Tibial nerve (tissue), 4 donors: ENCODE data around the gene ZBTB22.
A peak's percentile ranks its signal among the peaks of the same experiment; 100 is the strongest.

ENCODE experiments used
- EP300 ChIP-seq, 2 donors: sonication (generic); formaldehyde crosslinking; IDR thresholded peaks; one replicate each; pipeline ENCODE4 v1.6.1; 2017; ENCODE audit warnings: antibody characterized with exemption in 2 of 2, mild to moderate bottlenecking in 1 of 2
- POLR2A ChIP-seq, 2 donors: fragments of 450-650 bp; IDR thresholded peaks; one replicate each; pipeline ENCODE4 v1.6.1; 2017; ENCODE audit warnings: antibody characterized with exemption in 2 of 2, mild to moderate bottlenecking in 2 of 2, moderate library complexity in 2 of 2
- TF ChIP-seq, protein P1 (sequence below), 5 experiments: fragments of 200-600 bp in 3 of 5; fragments of 450-650 bp in 2 of 5; sonication (generic) in 3 of 5; IDR thresholded peaks; one replicate each; pipeline ENCODE4 v1.5.1; 2016 to 2019; ENCODE audit warnings: antibody characterized with exemption in 5 of 5, mild to moderate bottlenecking in 3 of 5, moderate library complexity in 2 of 5

DNA sequence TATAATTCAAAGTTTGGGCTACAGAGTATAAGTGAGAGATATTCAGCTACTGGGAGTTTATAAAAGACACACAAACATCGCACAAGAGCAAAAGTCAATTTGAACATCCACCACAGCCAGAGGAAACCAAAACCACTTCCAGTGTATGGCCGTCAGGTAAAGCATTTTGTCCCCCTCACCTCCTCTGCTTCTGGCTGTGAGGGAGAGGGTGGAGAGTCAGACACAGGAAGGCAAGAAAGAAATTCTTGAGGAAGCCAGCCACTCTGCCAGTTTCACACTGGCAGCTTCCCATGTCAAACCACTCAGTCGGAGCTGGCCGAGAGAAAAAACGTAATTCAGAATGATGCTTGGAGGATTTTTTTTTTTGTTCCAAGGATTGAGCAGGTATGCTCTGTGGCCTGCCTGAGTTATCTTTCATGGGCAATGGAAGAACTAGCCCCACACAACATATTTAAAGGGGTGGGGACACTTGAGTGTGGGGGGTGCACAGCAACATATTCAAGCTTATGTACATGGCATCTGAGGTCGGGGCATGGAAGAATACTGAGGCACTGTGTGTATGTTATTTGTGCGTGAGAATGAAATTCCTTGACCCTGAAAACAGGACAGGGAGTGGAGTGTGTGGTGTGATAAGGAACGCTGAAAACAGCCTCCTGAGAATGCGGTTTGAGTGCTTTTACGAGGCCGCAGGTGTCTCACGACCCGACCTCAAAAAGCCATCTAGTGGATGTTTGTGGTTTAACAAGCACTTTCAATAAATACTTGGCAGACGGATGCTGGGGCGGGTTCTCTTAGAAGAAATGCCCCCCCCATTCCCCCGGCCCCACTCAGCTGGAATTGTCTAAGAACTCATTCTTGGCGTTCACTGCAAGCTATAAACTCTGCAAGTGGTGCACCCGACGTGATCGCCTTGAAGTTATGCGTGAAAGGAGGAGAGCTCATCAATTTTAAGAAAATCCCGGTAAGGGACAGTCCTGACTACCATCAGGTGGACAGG is 27.5 kb upstream of the ZBTB22 start:
- TF ChIP-seq, protein P1, sequence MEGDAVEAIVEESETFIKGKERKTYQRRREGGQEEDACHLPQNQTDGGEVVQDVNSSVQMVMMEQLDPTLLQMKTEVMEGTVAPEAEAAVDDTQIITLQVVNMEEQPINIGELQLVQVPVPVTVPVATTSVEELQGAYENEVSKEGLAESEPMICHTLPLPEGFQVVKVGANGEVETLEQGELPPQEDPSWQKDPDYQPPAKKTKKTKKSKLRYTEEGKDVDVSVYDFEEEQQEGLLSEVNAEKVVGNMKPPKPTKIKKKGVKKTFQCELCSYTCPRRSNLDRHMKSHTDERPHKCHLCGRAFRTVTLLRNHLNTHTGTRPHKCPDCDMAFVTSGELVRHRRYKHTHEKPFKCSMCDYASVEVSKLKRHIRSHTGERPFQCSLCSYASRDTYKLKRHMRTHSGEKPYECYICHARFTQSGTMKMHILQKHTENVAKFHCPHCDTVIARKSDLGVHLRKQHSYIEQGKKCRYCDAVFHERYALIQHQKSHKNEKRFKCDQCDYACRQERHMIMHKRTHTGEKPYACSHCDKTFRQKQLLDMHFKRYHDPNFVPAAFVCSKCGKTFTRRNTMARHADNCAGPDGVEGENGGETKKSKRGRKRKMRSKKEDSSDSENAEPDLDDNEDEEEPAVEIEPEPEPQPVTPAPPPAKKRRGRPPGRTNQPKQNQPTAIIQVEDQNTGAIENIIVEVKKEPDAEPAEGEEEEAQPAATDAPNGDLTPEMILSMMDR (IDR thresholded peaks at IDR 0.05): peak; percentile 53 to 76 (median 68)
- TF ChIP-seq EP300 (IDR thresholded peaks at IDR 0.05) (peak in 1 of 2 donors; percentile 20), POLR2A (IDR thresholded peaks at IDR 0.05) (no peak)
